Left lobe of liver (tissue), 2 donors: ENCODE measurements around the gene FSTL4. TPM values are rescaled to one million over a fixed set of nuclear protein-coding genes. Genes with fewer than 3 reads are reported as not detected.
"Not testable (repeated sequence)": the region's sequence is repeated elsewhere in the genome, so short reads cannot be mapped to it uniquely, and the experiment has no call there.

Experiments
- ATAC-seq: fragments of 200-7000 bp; cut with Tn5 transposase; one replicate; pipeline ENCODE4 v1.9.1; 2020; ENCODE audit warnings: mild to moderate bottlenecking, moderate library complexity
- DNase-seq: peaks from one replicate; pipeline ENCODE4 v3.0.0-alpha.2; 2020; ENCODE audit warnings: low spot score
- total RNA-seq: library from RNA; stranded (reverse); gene quantifications from one replicate; pipeline ENCODE4 v1.2.1, GENCODE V29; 2021
- donor health status: DM: no; HTN: no; CAD: no; lungs with moderate emphysema.
- donor health status: DM: no; HTN: yes; CAD: no.

The FSTL4 gene
- total RNA-seq, 1 donor from 2014 or later = not detected

- no peak for ATAC-seq
- DNase-seq = no peak
Measured at GRCh38 chr5:133189881-133190280, 422.5 kb downstream of the FSTL4 start.

GRCh38 chr5:133179405-133179804 lies 432.9 kb downstream of the FSTL4 start:
- DNase-seq = no peak
- no peak for ATAC-seq

- not testable (repeated sequence) for ATAC-seq, DNase-seq
Measured at GRCh38 chr5:133170756-133171387, 441.5 kb downstream of the FSTL4 start.

GRCh38 chr5:133164759-133165158 lies 447.6 kb downstream of the FSTL4 start:
- no peak for DNase-seq
- ATAC-seq = no peak

DNA sequence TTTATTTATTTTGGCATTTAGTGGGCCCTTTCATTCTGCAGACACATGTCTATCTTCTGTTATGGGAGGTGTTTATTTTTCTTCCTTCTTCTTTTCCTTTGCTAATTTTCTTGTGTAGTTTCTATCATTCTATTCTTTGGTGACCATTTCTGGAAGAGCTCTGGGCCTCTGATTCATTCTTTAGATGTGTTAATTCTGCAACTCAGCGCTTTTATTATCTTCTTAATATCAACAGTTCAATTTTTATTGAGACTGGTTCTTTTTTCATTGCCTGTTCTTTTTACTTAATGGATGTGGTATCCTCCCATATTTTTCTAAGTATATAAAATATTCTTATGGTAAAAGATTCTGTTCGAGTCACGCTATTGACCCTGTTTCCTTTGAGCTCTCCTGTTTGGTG lies 448.5 kb downstream of the FSTL4 start:
- ATAC-seq (no peak), DNase-seq (no peak)

DNA sequence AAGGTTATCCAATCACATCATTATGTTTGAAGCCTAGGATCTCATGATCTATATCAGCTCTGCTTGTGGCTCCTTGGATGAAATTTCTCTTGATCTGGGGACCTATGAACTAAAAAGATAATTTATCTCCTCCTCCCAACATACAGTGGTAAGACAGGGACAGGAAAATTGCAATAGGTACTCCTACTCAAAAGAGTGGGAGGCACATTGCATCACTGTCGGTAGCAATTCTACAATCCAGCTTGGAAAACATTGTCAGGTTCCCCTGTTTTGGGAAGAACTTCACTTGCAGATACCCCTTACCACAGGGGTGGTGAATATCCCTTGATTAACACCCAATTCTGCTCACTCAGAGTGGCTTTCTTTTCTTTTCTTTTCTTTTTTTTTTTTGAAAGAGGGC lies 452.8 kb downstream of the FSTL4 start:
- ATAC-seq = no peak
- DNase-seq = no peak

- no peak for DNase-seq
- ATAC-seq = no peak
Measured at GRCh38 chr5:133155326-133155969, 456.9 kb downstream of the FSTL4 start.

DNA sequence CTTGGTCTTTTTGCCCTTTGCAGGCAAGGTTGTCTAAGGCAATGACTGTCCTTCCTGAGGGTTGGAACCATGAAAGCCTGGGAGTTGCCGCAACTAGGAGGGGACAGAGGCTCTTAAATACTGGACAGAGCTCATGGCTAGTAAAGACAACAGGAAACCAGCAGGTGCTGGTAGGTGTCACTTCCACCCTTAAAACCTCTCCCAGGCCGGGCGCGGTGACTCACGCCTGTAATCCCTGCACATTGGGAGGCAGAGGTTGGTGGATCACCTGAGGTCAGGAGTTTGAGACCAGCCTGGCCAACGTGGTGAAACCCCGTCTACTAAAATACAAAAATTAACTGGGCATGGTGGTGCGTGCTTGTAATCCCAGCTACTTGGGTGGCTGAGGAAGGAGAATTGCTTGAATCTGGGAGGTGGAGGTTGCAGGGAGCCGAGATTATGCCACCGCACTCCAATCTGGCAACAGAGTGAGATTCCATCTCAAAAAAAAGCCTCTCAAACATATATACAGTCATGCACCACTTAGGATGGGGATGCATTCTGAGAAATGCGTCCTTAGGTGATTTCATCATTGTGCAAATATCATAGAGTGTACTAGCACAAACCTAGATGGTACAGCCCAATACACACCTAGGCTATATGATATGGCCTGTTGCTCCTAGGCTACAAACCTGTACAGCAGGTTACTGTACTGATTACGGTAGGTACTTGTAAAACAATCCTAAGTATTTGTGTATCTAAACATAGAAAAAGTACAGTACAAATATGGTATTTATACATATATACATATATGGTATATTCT lies 457.9 kb downstream of the FSTL4 start:
- no peak for DNase-seq
- ATAC-seq = no peak

DNA sequence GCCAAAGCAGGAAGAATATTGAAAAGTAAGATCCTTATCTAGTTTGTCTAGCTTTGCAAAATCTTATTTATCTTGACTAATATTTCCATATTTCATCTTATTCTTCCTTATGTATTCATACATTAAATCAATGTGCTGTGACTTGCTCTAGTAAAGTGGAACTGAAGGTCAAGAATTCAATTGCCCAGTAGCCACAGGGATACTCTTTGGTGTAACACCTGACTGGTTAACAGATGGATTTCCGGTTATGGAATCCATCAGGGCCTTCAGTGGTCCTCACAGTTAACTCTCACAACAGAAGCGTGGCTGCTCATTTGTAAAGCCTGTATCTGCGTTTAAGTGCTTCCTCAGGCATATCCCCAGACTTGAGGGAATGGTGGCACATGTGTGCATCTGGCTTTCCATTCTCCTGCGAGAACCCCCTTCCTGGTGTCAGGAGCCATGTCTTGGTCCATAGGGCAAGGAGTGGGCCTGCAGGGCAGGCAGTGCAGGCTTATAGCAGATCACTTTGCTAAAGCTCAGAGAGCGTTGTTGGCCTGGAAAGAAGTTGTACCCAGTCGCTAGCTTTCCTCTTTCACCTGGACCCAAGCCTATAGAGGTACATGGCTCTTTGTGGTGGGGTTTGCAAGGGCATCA lies 461.3 kb downstream of the FSTL4 start:
- DNase-seq (no peak), ATAC-seq (no peak)

GRCh38 chr5:133149345-133149744 lies 463.0 kb downstream of the FSTL4 start:
- no peak for DNase-seq
- ATAC-seq = no peak

- no peak for ATAC-seq
- DNase-seq = no peak
Measured at GRCh38 chr5:133147815-133148567, 464.4 kb downstream of the FSTL4 start.

DNA sequence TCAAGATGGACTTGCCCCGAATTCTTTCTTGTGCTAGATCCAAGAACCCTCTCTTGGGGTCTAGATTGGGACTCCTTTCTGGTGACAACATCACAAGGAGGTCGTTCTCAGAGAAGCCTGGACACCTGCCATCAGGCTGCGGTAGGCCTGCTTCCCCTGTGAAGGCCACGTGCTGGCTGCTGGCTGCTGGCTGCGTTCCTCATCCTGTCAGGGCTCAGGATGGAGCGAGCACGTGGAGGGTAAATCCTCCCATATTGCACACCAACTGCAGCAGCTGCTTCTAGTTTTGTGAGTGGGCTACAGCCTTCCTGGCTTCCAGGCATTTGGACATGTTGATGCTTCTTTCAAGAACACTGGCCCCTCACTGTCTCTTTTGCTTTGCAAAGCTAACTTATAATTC lies 464.9 kb downstream of the FSTL4 start:
- ATAC-seq = no peak
- no peak for DNase-seq
